ENCODE results near the gene EIF2A. TPM values are rescaled to one million over a fixed set of nuclear protein-coding genes. Genes with fewer than 3 reads are reported as not detected.
A peak's percentile ranks its signal among the peaks of the same experiment; 100 is the strongest.

EIF2A gene
- total RNA-seq, 1 experiment from 2014 or later, result 74.1 TPM

DNA sequence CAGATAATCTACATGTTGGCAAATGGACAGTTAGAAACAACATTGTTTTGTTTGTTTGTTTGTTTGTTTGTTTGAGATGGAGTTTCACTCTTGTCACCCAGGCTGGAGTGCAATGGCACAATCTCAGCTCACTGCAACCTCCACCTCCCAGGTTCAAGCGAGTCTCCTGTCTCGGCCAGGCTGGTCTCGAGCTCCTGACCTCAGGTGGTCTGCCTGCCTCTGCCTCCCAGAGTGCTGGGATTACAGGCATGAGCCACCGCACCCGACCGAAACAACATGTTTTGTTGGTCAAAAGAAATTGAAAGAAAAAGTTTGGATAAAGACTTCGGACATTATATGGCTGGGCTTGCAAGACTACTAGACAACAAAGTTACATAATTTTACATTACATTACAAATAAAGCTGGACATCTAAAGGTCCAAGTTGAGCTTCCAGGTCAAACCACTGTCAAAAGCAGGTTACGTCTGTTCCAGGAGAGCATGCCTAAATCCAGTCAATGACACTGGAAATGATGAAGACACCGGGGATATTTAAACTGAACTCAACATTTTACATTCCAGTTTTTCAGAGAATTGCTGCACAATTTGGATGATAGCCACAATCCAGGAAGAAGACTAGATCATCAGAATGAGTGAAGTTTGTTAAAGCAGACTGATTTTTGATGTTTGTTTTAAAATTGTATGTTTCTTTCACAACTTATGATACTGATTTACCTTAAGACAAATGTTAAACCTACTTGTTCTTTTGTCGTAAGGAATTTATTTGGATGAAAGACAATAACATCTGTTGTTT is 18.9 kb upstream of the EIF2A start:
- Histone ChIP-seq H3K9me3 (ENCODE audit: control insufficient read depth, low read depth, low read length) (no peaks in the 10 kb centered on the region), H3K56ac (ENCODE audit: insufficient read length, low read depth, low read length) (no peak overlapping the region), H2BK20ac (ENCODE audit: low read depth, low read length, poor library complexity, severe bottlenecking) (no peak overlapping the region), H4K5ac (ENCODE audit: insufficient read length, low read depth, low read length) (no peak overlapping the region), H3K27me3 (ENCODE audit: insufficient read depth, low read length) (no peaks in the 10 kb centered on the region), H2BK15ac (ENCODE audit: low read depth, low read length) (no peak overlapping the region), H3K79me2 (ENCODE audit: insufficient read depth, low read length) (no peaks in the 10 kb centered on the region), H3K4me2 (ENCODE audit: insufficient read depth, insufficient read length, low read length) (peak overlapping the region; percentile 44), H2BK5ac (ENCODE audit: insufficient read length, low read length) (no peak overlapping the region), H3K27ac (ENCODE audit: insufficient read length, low read depth, low read length) (no peak overlapping the region), H3K9ac (ENCODE audit: extremely low read depth, insufficient read length, low read length) (peak overlapping the region; percentile 5), H3K14ac (ENCODE audit: insufficient read depth, low read length) (no peak overlapping the region), H4K91ac (ENCODE audit: insufficient read length, low read depth, low read length) (no peak overlapping the region), H3K4me1 (ENCODE audit: insufficient read depth, low read length) (peaks cover 2% of the 10 kb centered on the region), H2AFZ (ENCODE audit: low read length) (no peak overlapping the region), H4K20me1 (ENCODE audit: control insufficient read depth, insufficient read depth, insufficient read length) (no peaks in the 10 kb centered on the region), H2BK120ac (ENCODE audit: low read depth, low read length, poor library complexity, severe bottlenecking) (no peak overlapping the region), H2AK5ac (ENCODE audit: insufficient read length, low read length) (no peak overlapping the region), H3K23ac (ENCODE audit: insufficient read length, low read depth, low read length) (no peak overlapping the region), H3K23me2 (ENCODE audit: insufficient read length, low read depth, low read length, poor library complexity, severe bottlenecking) (no peaks in the 10 kb centered on the region), H2BK12ac (ENCODE audit: insufficient read length, low read depth, low read length) (no peak overlapping the region), H3K4ac (ENCODE audit: low read depth, low read length) (no peak overlapping the region), H3K79me1 (ENCODE audit: insufficient read depth, low read depth, low read length, poor library complexity, severe bottlenecking) (no peaks in the 10 kb centered on the region), H3K18ac (ENCODE audit: insufficient read length, low read depth, low read length) (no peak overlapping the region), H4K8ac (replicated peaks; ENCODE audit: insufficient read length, low read depth, low read length) (no peak overlapping the region), H3T11ph (ENCODE audit: low read length) (no peak overlapping the region)
- Mint-ChIP-seq H3K36me3 (ENCODE audit: insufficient read depth in 1 of 3, low read depth in 3 of 3) (no peaks in the 10 kb centered on the region), H3K4me3 (peak overlapping the region in 1 of 2 experiments; percentile 49; a peak in 2 of 5 replicates), H3K27ac (peak overlapping the region; percentile 43 to 85 (median 59); a peak in 4 of 7 replicates), H3K9me3 (no peaks in the 10 kb centered on the region), H3K27me3 (ENCODE audit: low read depth) (no peaks in the 10 kb centered on the region), H3K4me1 (peaks cover 18 to 21% of the 10 kb centered on the region in 2 experiments)
- TF ChIP-seq, protein P1, sequence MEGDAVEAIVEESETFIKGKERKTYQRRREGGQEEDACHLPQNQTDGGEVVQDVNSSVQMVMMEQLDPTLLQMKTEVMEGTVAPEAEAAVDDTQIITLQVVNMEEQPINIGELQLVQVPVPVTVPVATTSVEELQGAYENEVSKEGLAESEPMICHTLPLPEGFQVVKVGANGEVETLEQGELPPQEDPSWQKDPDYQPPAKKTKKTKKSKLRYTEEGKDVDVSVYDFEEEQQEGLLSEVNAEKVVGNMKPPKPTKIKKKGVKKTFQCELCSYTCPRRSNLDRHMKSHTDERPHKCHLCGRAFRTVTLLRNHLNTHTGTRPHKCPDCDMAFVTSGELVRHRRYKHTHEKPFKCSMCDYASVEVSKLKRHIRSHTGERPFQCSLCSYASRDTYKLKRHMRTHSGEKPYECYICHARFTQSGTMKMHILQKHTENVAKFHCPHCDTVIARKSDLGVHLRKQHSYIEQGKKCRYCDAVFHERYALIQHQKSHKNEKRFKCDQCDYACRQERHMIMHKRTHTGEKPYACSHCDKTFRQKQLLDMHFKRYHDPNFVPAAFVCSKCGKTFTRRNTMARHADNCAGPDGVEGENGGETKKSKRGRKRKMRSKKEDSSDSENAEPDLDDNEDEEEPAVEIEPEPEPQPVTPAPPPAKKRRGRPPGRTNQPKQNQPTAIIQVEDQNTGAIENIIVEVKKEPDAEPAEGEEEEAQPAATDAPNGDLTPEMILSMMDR (conservative IDR thresholded peaks at IDR 0.05), result no peak
- no peak for DNase-seq
- WGBS (ENCODE audit: extremely low coverage, insufficient read length, low lambda C conversion rate), result no CpG with 5 or more reads among the region's 10 CpGs

Measured in H9 (cell line).